Mesendoderm (in vitro differentiated cells): ENCODE results near the gene FANCL.
"Not testable (repeated sequence)": the region's sequence is repeated elsewhere in the genome, so short reads cannot be mapped to it uniquely, and the experiment has no call there.

Source experiments
- DNase-seq: peaks from one replicate; pipeline ENCODE4 v3.0.0; 2013
- H2AK5ac ChIP-seq: 2 replicates; pipeline ENCODE4 v1.6.1; 2013; ENCODE audit warnings: low read length, inconsistent platforms
- H2BK120ac ChIP-seq: 2 replicates; pipeline ENCODE4 v1.6.1; 2013; ENCODE audit warnings: low read depth, mild to moderate bottlenecking, low read length, moderate library complexity, mixed read lengths
- H2BK15ac ChIP-seq: replicated peaks from 2 replicates; pipeline ENCODE4 v1.6.1; 2013; ENCODE audit warnings: low read depth, mild to moderate bottlenecking, moderate library complexity
- H2BK5ac ChIP-seq: 2 replicates; pipeline ENCODE4 v1.6.1; 2013; ENCODE audit warnings: low read length, inconsistent platforms
- H3K18ac ChIP-seq: 2 replicates; pipeline ENCODE4 v1.6.1; 2013; ENCODE audit warnings: mild to moderate bottlenecking, low read length, mixed read lengths
- H3K23ac ChIP-seq: one replicate; pipeline ENCODE4 v1.6.1; 2013; ENCODE audit warnings: low read length
- H3K27ac ChIP-seq: 2 replicates; pipeline ENCODE4 v1.5.1; 2013; ENCODE audit warnings: low read depth, mild to moderate bottlenecking, inconsistent platforms, low read length, moderate library complexity
- H3K27me3 ChIP-seq: 2 replicates; pipeline ENCODE4 v1.6.1; 2013; ENCODE audit warnings: low read length, control low read depth, mild to moderate bottlenecking, inconsistent platforms; ENCODE audit not compliant: insufficient read depth, poor library complexity
- H3K36me3 ChIP-seq: 2 replicates; pipeline ENCODE4 v1.6.1; 2013; ENCODE audit warnings: low read length, inconsistent platforms; ENCODE audit not compliant: control insufficient read depth, insufficient read depth
- H3K4ac ChIP-seq: one replicate; pipeline ENCODE4 v1.6.1; 2013; ENCODE audit warnings: low read depth, mild to moderate bottlenecking, low read length, moderate library complexity
- H3K4me1 ChIP-seq: 2 replicates; pipeline ENCODE4 v1.6.1; 2013; ENCODE audit warnings: low read depth, low read length, inconsistent platforms; ENCODE audit not compliant: control insufficient read depth
- H3K4me2 ChIP-seq: 2 replicates; pipeline ENCODE4 v1.6.1; 2013; ENCODE audit warnings: low read length
- H3K4me3 ChIP-seq: 2 replicates; pipeline ENCODE4 v1.5.1; 2013; ENCODE audit warnings: mild to moderate bottlenecking, low read length
- H3K56ac ChIP-seq: one replicate; pipeline ENCODE4 v1.6.1; 2013; ENCODE audit warnings: low read length
- H3K79me1 ChIP-seq: 2 replicates; pipeline ENCODE4 v1.6.1; 2013; ENCODE audit warnings: low read length, inconsistent platforms
- H3K79me2 ChIP-seq: 2 replicates; pipeline ENCODE4 v1.6.1; 2013; ENCODE audit warnings: mild to moderate bottlenecking, low read length; ENCODE audit not compliant: control insufficient read depth, insufficient read depth
- H3K9ac ChIP-seq: 2 replicates; pipeline ENCODE4 v1.6.1; 2013; ENCODE audit warnings: low read length, inconsistent platforms
- H4K5ac ChIP-seq: one replicate; pipeline ENCODE4 v1.6.1; 2013; ENCODE audit warnings: low read length
- H4K8ac ChIP-seq: one replicate; pipeline ENCODE4 v1.6.1; 2013; ENCODE audit warnings: low read depth, mild to moderate bottlenecking, control low read depth, low read length, moderate library complexity
- WGBS: extraction: QIAGEN DNeasy Blood & Tissue Kit; methylation state at CpG from one replicate; pipeline ENCODE4 v1.1.7; 2013; ENCODE audit warnings: low lambda C conversion rate, missing lambda C conversion rate; ENCODE audit not compliant: insufficient coverage; ENCODE audit errors: extremely low coverage; 5-methylcytosine and 5-hydroxymethylcytosine counted together

Gene FANCL

DNA sequence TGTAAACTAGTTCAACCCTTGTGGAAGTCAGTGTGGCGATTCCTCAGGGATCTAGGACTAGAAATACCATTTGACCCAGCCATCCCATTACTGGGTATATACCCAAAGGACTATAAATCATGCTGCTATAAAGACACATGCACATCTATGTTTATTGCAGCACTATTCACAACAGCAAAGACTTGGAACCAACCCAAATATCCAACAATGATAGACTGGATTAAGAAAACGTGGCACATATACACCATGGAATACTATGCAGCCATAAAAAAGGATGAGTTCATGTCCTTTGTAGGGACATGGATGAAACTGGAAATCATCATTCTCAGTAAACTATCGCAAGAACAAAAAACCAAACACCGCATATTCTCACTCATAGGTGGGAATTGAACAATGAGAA is 63.9 kb downstream of the FANCL start:
- not testable (repeated sequence) for H3K27me3 ChIP-seq, H3K4me3 ChIP-seq, H3K4me1 ChIP-seq, H3K79me1 ChIP-seq, H4K8ac ChIP-seq, H3K23ac ChIP-seq, H3K18ac ChIP-seq, H3K56ac ChIP-seq, H4K5ac ChIP-seq, H3K9ac ChIP-seq, H3K4ac ChIP-seq, H2BK120ac ChIP-seq, H2BK5ac ChIP-seq, H2BK15ac ChIP-seq, H3K4me2 ChIP-seq, H2AK5ac ChIP-seq, H3K27ac ChIP-seq, DNase-seq, H3K79me2 ChIP-seq, H3K36me3 ChIP-seq
- no CpG with 5 or more reads among the region's 4 CpGs for WGBS

DNA sequence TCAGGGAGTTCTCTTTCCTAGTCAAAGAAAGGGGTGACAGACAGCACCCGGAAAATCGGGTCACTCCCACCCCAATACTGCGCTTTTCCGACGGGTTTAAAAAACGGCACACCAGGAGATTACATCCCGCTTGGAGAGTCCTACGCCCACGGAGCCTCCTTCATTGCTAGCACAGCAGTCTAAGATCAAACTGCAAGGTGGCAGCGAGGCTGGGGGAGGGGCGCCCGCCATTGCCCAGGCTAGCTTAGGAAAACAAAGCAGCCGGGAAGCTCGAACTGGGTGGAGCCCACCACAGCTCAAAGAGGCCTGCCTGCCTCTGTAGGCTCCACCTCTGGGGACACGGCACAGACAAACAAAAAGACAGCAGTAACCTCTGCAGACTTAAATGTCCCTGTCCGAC is 69.3 kb downstream of the FANCL start:
- H3K27ac ChIP-seq, H3K36me3 ChIP-seq, H3K4me1 ChIP-seq, H4K5ac ChIP-seq, H3K79me1 ChIP-seq, H2BK5ac ChIP-seq, H3K4ac ChIP-seq, DNase-seq, H3K9ac ChIP-seq, H3K4me3 ChIP-seq, H3K79me2 ChIP-seq, H2BK120ac ChIP-seq, H3K4me2 ChIP-seq, H2AK5ac ChIP-seq, H3K23ac ChIP-seq, H3K18ac ChIP-seq, H4K8ac ChIP-seq, H3K27me3 ChIP-seq, H3K56ac ChIP-seq, H2BK15ac ChIP-seq: not testable (repeated sequence)
- WGBS, result no CpG with 5 or more reads among the region's 16 CpGs

DNA sequence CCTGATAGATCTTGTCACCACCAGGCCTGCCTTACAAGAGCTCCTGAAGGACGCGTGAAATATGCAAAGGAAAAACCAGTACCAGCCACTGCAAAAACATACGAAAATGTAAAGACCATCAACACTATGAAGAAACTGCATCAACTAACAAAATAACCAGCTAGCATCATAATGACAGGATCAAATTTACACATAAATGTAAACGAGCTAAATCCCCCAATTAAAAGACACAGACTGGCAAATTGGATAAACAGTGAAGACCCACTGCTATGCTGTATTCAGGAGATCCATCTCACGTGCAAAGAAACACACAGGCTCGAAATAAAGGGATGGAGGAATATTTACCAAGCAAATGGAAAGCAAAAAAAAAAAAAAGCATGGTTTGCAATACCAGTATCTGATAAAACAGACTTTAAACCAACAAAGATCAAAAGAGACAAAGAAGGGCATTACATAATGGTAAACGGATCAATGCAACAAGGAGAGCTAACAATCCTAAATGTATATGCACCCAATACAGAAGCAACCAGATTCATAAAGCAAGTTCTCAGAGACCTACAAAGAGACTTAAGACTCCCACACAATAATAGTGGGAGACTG is 70.7 kb downstream of the FANCL start:
- H2BK5ac ChIP-seq, H3K79me1 ChIP-seq, H3K27ac ChIP-seq, H4K5ac ChIP-seq, H3K9ac ChIP-seq, H3K36me3 ChIP-seq, H3K27me3 ChIP-seq, H3K4ac ChIP-seq, H3K4me2 ChIP-seq, H3K18ac ChIP-seq, DNase-seq, H3K4me1 ChIP-seq, H4K8ac ChIP-seq, H3K56ac ChIP-seq, H3K79me2 ChIP-seq, H2AK5ac ChIP-seq, H2BK120ac ChIP-seq, H3K4me3 ChIP-seq, H3K23ac ChIP-seq, H2BK15ac ChIP-seq: not testable (repeated sequence)
- no CpG with 5 or more reads among the region's 7 CpGs for WGBS

GRCh38 chr2:58169845-58170244 is 71.3 kb downstream of the FANCL start:
- H3K79me1 ChIP-seq, H3K23ac ChIP-seq, H3K4me1 ChIP-seq, H2AK5ac ChIP-seq, H3K27ac ChIP-seq, H3K27me3 ChIP-seq, H4K8ac ChIP-seq, H3K79me2 ChIP-seq, H3K4me2 ChIP-seq, H3K36me3 ChIP-seq, H3K4me3 ChIP-seq, H4K5ac ChIP-seq, DNase-seq, H2BK15ac ChIP-seq, H3K9ac ChIP-seq, H2BK120ac ChIP-seq, H2BK5ac ChIP-seq, H3K56ac ChIP-seq, H3K18ac ChIP-seq, H3K4ac ChIP-seq: not testable (repeated sequence)

DNA sequence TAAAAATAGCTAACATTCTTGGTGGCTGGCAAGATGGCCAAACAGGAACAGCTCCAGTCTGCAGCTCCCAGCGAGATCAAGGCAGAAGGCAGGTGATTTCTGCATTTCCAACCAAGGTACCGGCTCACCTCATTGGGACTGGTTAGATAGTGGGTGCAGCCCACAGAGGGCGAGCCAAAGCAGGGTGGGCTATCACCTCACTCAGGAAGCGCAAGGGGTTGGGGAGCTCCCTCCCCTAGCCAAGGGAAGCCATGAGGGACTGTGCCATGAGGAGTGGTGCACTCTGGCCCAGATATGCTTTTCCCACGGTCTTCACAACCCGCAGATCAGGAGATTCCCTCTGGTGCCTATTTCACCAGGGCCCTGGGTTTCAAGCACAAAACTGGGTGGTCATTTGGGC is 73.0 kb downstream of the FANCL start:
- not testable (repeated sequence) for DNase-seq, H2AK5ac ChIP-seq, H3K27me3 ChIP-seq, H3K79me2 ChIP-seq, H3K9ac ChIP-seq, H3K79me1 ChIP-seq, H3K36me3 ChIP-seq, H3K4ac ChIP-seq, H3K27ac ChIP-seq, H3K4me1 ChIP-seq, H2BK5ac ChIP-seq, H3K18ac ChIP-seq, H3K56ac ChIP-seq, H2BK15ac ChIP-seq, H4K8ac ChIP-seq, H3K4me2 ChIP-seq, H3K23ac ChIP-seq, H4K5ac ChIP-seq, H3K4me3 ChIP-seq, H2BK120ac ChIP-seq
- no CpG with 5 or more reads among the region's 6 CpGs for WGBS

- Histone ChIP-seq H2BK15ac (no peak overlapping the region), H3K36me3 (no peaks in the 10 kb centered on the region), H4K8ac (no peak overlapping the region), H3K9ac (no peak overlapping the region), H3K23ac (no peak overlapping the region), H3K79me2 (no peaks in the 10 kb centered on the region), H2AK5ac (no peak overlapping the region), H4K5ac (no peak overlapping the region), H3K79me1 (no peaks in the 10 kb centered on the region), H3K4me1 (no peaks in the 10 kb centered on the region), H3K4me2 (no peak overlapping the region), H3K27ac (no peak overlapping the region), H3K18ac (no peak overlapping the region), H3K4me3 (no peak overlapping the region), H3K27me3 (no peaks in the 10 kb centered on the region), H3K4ac (no peak overlapping the region), H3K56ac (no peak overlapping the region), H2BK120ac (no peak overlapping the region), H2BK5ac (no peak overlapping the region)
- WGBS, result no CpG with 5 or more reads among the region's 3 CpGs
- DNase-seq, result no peak
These were observed 77.2 kb downstream of the FANCL start for GRCh38 chr2:58163913-58164312.
